GM21526 (cell line): ENCODE data around the gene CNTROB.
"Not testable (repeated sequence)": the region's sequence is repeated elsewhere in the genome, so short reads cannot be mapped to it uniquely, and the experiment has no call there.

Source experiments
- ATAC-seq: cut with Tn5 transposase; IDR thresholded peaks from one replicate; pipeline ENCODE4 v1.9.1; 2021; ENCODE audit warnings: moderate library complexity; ENCODE audit not compliant: unreplicated experiment, low FRiP score

The CNTROB gene

GRCh38 chr17:7940034-7940433 is 8.0 kb downstream of the CNTROB start:
- no peak for ATAC-seq

GRCh38 chr17:7940743-7941142 is 8.7 kb downstream of the CNTROB start:
- ATAC-seq: no peak

GRCh38 chr17:7943291-7943690 is 11.3 kb downstream of the CNTROB start:
- no peak for ATAC-seq

- no peak for ATAC-seq
These were observed 12.3 kb downstream of the CNTROB start for GRCh38 chr17:7944326-7944725.

- ATAC-seq: no peak
These were observed 13.6 kb downstream of the CNTROB start for GRCh38 chr17:7945651-7946050.

- no peak for ATAC-seq
These were observed 14.4 kb downstream of the CNTROB start for GRCh38 chr17:7946441-7946840.

GRCh38 chr17:7947651-7948050 is 15.6 kb downstream of the CNTROB start:
- no peak for ATAC-seq

GRCh38 chr17:7950578-7950977 is 18.6 kb downstream of the CNTROB start:
- no peak for ATAC-seq

- peak; percentile 66 for ATAC-seq
These were observed 19.3 kb downstream of the CNTROB start for GRCh38 chr17:7951143-7951792.

- ATAC-seq: not testable (repeated sequence)
These were observed 21.3 kb downstream of the CNTROB start for GRCh38 chr17:7953266-7953665.

GRCh38 chr17:7955414-7956227 is 23.6 kb downstream of the CNTROB start:
- no peak for ATAC-seq

GRCh38 chr17:7956228-7956965 is 24.4 kb downstream of the CNTROB start:
- ATAC-seq: no peak

GRCh38 chr17:7959503-7960253 is 27.7 kb downstream of the CNTROB start:
- ATAC-seq: no peak

- ATAC-seq: no peak
These were observed 29.4 kb downstream of the CNTROB start for GRCh38 chr17:7961421-7961820.

- no peak for ATAC-seq
These were observed 35.7 kb downstream of the CNTROB start for GRCh38 chr17:7967751-7968150.

GRCh38 chr17:7969433-7969832 is 37.4 kb downstream of the CNTROB start:
- no peak for ATAC-seq

GRCh38 chr17:7971651-7972050 is 39.6 kb downstream of the CNTROB start:
- no peak for ATAC-seq

- ATAC-seq: no peak
These were observed 40.3 kb downstream of the CNTROB start for GRCh38 chr17:7972131-7972785.

GRCh38 chr17:7974638-7975131 is 42.7 kb downstream of the CNTROB start:
- no peak for ATAC-seq

GRCh38 chr17:7977039-7977438 is 45.0 kb downstream of the CNTROB start:
- ATAC-seq: no peak
